Occipital lobe (tissue), 2 donors: ENCODE data around the gene MFSD6. TPM values are rescaled to one million over a fixed set of nuclear protein-coding genes. Genes with fewer than 3 reads are reported as not detected.

Source experiments
- DNase-seq: peaks from one replicate; lab custom pipeline; 2025; lab: John Stamatoyannopoulos, UW
- total RNA-seq: library from RNA; depleted of rRNA; stranded (reverse); fragments of >200 nt; gene quantifications from one replicate; pipeline ENCODE4 v1.2.3, GENCODE V29; 2014

MFSD6 gene
- total RNA-seq, 1 donor from 2014 or later: 45.1 TPM

- DNase-seq: no peak
These were observed 121.5 kb downstream of the MFSD6 start for GRCh38 chr2:190529486-190530247.

DNA sequence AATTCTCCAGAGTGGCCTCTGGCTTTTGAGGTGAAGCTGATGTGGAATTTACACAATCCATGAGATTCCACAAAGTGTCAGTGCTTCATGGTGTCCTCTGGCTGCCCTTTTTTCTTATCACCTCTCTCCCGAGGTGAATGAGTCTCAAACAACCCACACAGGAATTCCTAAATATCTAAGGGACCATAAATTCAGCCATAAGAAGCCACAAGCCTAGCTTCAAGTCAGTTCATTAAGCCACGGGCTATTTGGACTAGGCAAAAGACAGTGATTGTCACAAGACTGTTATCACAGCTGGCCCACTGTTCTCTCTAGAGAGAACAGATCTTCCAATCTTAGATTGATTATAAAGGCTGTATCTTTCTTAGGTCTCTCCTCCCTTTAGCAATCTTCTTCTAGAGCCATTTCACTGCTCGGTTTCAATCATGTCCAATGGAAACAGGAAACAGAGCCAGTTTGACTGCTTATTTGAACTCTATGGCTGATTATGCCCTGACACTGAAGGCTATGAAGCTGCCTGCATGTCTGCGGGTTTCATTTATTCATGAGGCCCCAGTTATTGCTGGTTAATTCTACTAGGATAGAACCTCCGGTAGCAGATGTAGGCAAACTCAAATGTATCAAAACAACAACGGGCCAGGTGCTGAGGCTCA lies 122.2 kb downstream of the MFSD6 start:
- DNase-seq: no peak

DNA sequence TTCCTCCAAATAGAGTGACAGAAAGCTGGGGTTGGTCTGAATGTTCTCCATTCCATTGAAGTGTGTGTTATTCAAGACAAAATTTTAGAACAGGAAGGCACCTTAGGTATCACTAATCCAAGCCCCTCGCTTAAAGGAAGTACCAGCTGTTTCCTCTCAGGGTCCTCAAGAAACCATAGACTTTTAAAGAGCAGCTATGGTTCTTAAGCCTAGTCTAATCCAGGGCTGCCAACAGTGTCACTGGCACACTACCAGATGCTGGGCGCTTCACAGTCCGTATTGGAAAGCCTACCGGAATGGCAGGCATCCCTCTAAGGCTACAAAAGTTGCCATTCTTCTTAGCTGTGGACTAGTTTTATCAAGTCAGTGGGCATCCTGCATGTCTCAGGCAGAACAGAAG lies 124.4 kb downstream of the MFSD6 start:
- DNase-seq: no peak

GRCh38 chr2:190533175-190533967 lies 125.2 kb downstream of the MFSD6 start:
- no peak for DNase-seq

DNA sequence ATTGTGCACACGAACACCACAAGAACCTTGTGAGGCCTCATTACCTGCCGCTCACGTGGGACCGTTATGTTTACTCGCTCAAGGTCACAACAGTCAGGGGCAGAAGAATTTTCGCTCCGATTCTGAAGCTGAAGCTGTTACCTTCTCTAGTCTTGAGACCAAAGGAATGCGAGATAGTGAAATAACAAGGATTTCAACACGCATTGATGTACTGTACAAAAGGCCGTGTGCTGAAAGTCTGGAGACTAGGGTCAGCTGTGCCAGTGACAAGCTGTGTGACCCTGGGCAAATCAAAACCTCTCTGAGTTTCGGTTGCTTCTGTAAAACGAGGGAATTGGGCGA lies 125.8 kb downstream of the MFSD6 start:
- DNase-seq: no peak

DNA sequence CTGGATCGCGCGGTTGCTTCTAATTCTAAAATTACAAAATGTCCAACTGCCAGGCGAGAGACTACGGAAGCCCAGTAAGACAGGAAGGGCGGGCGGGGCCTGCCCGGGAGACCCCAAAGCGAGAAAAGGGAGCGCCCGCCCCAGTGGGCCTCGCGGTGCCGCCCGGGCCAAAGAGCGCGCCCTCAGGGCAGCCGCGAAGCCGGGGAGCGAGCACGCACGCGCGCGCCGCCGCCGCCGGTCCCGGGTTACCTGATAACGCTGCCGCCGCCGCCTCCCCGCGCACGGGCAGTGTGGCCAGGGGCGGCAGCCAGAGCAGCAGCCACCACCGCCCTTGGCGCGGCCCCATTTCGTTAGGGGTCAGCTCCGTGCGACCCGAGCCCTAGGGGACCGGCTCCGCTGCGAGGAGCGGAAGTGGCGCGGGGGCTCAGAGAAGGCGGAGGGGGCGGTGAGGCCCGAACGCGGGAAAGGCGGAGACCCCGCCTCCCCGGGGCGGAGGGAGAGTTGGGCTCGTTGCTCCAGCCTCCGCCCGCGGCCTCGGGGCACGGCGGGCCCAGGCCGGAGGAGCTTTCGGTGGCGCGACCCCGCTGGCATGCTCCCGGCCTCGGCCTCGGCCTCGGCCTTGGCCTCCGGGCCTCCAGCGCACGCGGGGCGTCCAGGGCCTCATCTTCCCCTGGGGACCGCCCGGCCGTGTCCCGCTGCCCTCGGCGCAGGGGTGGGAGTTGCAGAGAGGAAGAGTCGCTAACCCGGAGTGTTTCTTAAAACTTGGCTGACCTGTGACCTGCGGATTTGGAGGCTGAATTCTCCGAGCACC lies 126.4 kb downstream of the MFSD6 start, which contains the start of gene NEMP2:
TSS of gene NEMP2 (minus strand) at position 413 of the 811 bp plus-strand sequence. CDS start at position 346, 67 bp downstream.
- DNase-seq: peak; percentile 66

- DNase-seq: no peak
These were observed 126.9 kb downstream of the MFSD6 start for GRCh38 chr2:190535121-190535439.

GRCh38 chr2:190535586-190535985 lies 127.4 kb downstream of the MFSD6 start:
- no peak for DNase-seq

DNA sequence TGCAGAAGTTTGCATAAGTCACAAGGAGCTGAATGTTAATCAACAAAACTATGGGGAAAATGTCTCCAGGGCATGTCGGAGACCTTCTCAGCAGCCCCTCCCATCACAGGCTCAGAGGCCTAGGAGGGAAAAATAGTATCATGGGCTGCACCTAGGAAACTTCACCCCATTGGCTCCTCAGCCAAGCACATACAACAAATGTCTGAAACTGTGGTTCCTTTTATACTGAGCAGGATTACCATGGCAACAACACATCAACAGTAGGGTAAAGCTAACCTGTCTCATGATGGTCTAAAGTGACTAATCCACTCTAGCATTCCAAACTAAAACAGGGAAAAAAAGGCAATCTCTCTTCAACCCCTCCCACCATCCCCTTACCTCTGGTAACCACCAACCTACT lies 129.6 kb downstream of the MFSD6 start:
- no peak for DNase-seq

GRCh38 chr2:190538201-190538600 lies 130.0 kb downstream of the MFSD6 start:
- DNase-seq: no peak

- DNase-seq: no peak
These were observed 131.9 kb downstream of the MFSD6 start for GRCh38 chr2:190540048-190540447.

DNA sequence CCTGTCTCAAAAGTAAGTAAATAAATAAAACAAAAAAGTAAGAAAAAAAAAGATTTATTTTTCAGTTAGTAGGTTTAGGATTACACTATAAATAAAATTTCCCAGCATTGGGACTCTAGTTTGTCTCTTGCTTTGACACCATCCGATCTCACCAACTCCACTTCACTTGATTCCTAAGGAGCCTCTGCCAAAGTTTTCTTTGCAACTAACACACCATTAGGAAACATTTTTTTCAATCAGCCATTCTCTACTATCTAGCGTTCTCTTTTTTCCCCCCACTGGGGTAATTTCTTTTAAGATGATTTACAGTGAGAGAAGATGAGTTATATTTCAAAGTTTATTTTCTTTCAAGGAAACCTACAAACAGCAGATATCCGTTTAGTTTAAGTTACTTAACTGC lies 136.9 kb downstream of the MFSD6 start:
- no peak for DNase-seq

GRCh38 chr2:190545555-190546385 lies 137.6 kb downstream of the MFSD6 start:
- DNase-seq: no peak

GRCh38 chr2:190546734-190547133 lies 138.6 kb downstream of the MFSD6 start:
- DNase-seq: no peak

GRCh38 chr2:190547886-190548285 lies 139.7 kb downstream of the MFSD6 start:
- DNase-seq: no peak

- no peak for DNase-seq
These were observed 142.0 kb downstream of the MFSD6 start for GRCh38 chr2:190550137-190550536.
